ENCODE results near the gene PDZD2.

The PDZD2 gene

DNA sequence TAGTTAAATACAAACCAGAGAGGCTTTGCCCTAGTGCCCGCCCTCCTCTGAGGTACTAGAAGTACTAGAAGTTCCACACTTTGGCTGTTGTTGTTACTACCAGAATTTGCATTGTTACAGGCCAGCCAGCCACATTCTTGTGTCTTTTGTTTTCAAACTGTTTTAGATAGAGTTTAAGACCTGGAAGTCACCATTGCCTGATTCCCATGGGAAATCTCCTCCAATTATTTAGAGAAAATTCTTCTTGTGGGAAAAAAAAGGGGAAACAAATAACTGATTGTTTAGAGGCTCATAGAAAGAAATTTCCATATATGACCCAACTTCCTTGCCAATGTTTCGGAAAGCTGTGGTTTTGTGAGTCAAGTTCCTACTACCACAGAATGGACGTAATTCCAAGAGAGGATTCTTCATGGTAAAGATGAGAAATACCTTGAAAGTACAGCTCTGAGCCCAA lies 282.9 kb downstream of the PDZD2 start:
- H3K9me2 ChIP-seq (replicated peaks; ENCODE audit: low read depth, low read length): no peaks in the 10 kb centered on the region
- no peaks in the 10 kb centered on the region for H3F3A ChIP-seq (ENCODE audit: low read depth)
- H2AFZ ChIP-seq (ENCODE audit: low read length): 0 out of 2 replicates have a peak overlapping the region, but pooled peaks have one; percentile 49
- H3K79me2 ChIP-seq (ENCODE audit: insufficient read depth, low read length): no peaks in the 10 kb centered on the region
- TF ChIP-seq CTCF (conservative IDR thresholded peaks at IDR 0.05; ENCODE audit: low read length) (no peak), EZH2phosphoT487 (IDR thresholded peaks at IDR 0.05; ENCODE audit: borderline replicate concordance) (no peak)
- no peak overlapping the region for H3K4me2 ChIP-seq (ENCODE audit: low read depth, low read length, poor library complexity, severe bottlenecking)
- no peaks in the 10 kb centered on the region for H4K20me1 ChIP-seq (ENCODE audit: insufficient read depth, low read length, poor library complexity, severe bottlenecking)
- H3K36me3 ChIP-seq (ENCODE audit: insufficient read depth, low read length): no peaks in the 10 kb centered on the region
- H3K9ac ChIP-seq (ENCODE audit: low read depth, low read length, poor library complexity, severe bottlenecking): no peak overlapping the region
- H3K4me1 ChIP-seq (ENCODE audit: insufficient read depth, low read length, poor library complexity, severe bottlenecking): no peaks in the 10 kb centered on the region
- no peak overlapping the region for H3K4me3 ChIP-seq (ENCODE audit: low read length, poor library complexity, severe bottlenecking)
- H3K9me3 ChIP-seq (ENCODE audit: insufficient read depth, low read depth, low read length): no peaks in the 10 kb centered on the region
- H3K27me3 ChIP-seq (ENCODE audit: insufficient read depth, low read length, poor library complexity, severe bottlenecking): no peaks in the 10 kb centered on the region

GRCh38 chr5:31924005-31924404 lies 285.1 kb downstream of the PDZD2 start:
- H3K27me3 ChIP-seq (ENCODE audit: insufficient read depth, low read length, poor library complexity, severe bottlenecking): no peaks in the 10 kb centered on the region
- TF ChIP-seq EZH2phosphoT487 (IDR thresholded peaks at IDR 0.05; ENCODE audit: borderline replicate concordance) (no peak), CTCF (conservative IDR thresholded peaks at IDR 0.05; ENCODE audit: low read length) (no peak)
- H4K20me1 ChIP-seq (ENCODE audit: insufficient read depth, low read length, poor library complexity, severe bottlenecking): no peaks in the 10 kb centered on the region
- H3K9ac ChIP-seq (ENCODE audit: low read depth, low read length, poor library complexity, severe bottlenecking): no peak overlapping the region
- no peaks in the 10 kb centered on the region for H3K36me3 ChIP-seq (ENCODE audit: insufficient read depth, low read length)
- H3K9me3 ChIP-seq (ENCODE audit: insufficient read depth, low read depth, low read length): no peaks in the 10 kb centered on the region
- no peaks in the 10 kb centered on the region for H3F3A ChIP-seq (ENCODE audit: low read depth)
- no peaks in the 10 kb centered on the region for H3K79me2 ChIP-seq (ENCODE audit: insufficient read depth, low read length)
- H3K4me3 ChIP-seq (ENCODE audit: low read length, poor library complexity, severe bottlenecking): no peak overlapping the region
- no peak overlapping the region for H2AFZ ChIP-seq (ENCODE audit: low read length)
- H3K4me1 ChIP-seq (ENCODE audit: insufficient read depth, low read length, poor library complexity, severe bottlenecking): no peaks in the 10 kb centered on the region
- H3K9me2 ChIP-seq (replicated peaks; ENCODE audit: low read depth, low read length): no peaks in the 10 kb centered on the region
- no peak overlapping the region for H3K4me2 ChIP-seq (ENCODE audit: low read depth, low read length, poor library complexity, severe bottlenecking)

- no peaks in the 10 kb centered on the region for H4K20me1 ChIP-seq (ENCODE audit: insufficient read depth, low read length, poor library complexity, severe bottlenecking)
- no peak overlapping the region for H3K4me2 ChIP-seq (ENCODE audit: low read depth, low read length, poor library complexity, severe bottlenecking)
- H3K9me3 ChIP-seq (ENCODE audit: insufficient read depth, low read depth, low read length): no peaks in the 10 kb centered on the region
- no peaks in the 10 kb centered on the region for H3F3A ChIP-seq (ENCODE audit: low read depth)
- no peak overlapping the region for H3K9ac ChIP-seq (ENCODE audit: low read depth, low read length, poor library complexity, severe bottlenecking)
- H3K79me2 ChIP-seq (ENCODE audit: insufficient read depth, low read length): no peaks in the 10 kb centered on the region
- H2AFZ ChIP-seq (ENCODE audit: low read length): no peak overlapping the region
- no peaks in the 10 kb centered on the region for H3K27me3 ChIP-seq (ENCODE audit: insufficient read depth, low read length, poor library complexity, severe bottlenecking)
- no peaks in the 10 kb centered on the region for H3K4me1 ChIP-seq (ENCODE audit: insufficient read depth, low read length, poor library complexity, severe bottlenecking)
- H3K36me3 ChIP-seq (ENCODE audit: insufficient read depth, low read length): no peaks in the 10 kb centered on the region
- H3K4me3 ChIP-seq (ENCODE audit: low read length, poor library complexity, severe bottlenecking): no peak overlapping the region
- TF ChIP-seq EZH2phosphoT487 (IDR thresholded peaks at IDR 0.05; ENCODE audit: borderline replicate concordance) (no peak), CTCF (conservative IDR thresholded peaks at IDR 0.05; ENCODE audit: low read length) (no peak)
- H3K9me2 ChIP-seq (replicated peaks; ENCODE audit: low read depth, low read length): no peaks in the 10 kb centered on the region
These were observed 292.9 kb downstream of the PDZD2 start for GRCh38 chr5:31931874-31932273.

Data from Loucy (cell line).